HCT116 (cell line): ENCODE results near the gene WBP2NL. TPM values are rescaled to one million over a fixed set of nuclear protein-coding genes. Genes with fewer than 3 reads are reported as not detected.

Source experiments
- ATAC-seq: fragments of 200-7000 bp; cut with Tn5 transposase; 2 replicates; pipeline ENCODE4 v1.9.1; 2020; ENCODE audit warnings: mild to moderate bottlenecking, moderate library complexity
- BruUV-seq: library from RNA; stranded (reverse); fragments of 400-500 nt; replicated peaks from 2 replicates; lab custom pipeline; 2021; lab: Mats Ljungman, UMichigan
- CTCF ChIA-PET: fragments of 300-600 bp; sonication (Branson Sonifier 250); formaldehyde crosslinking; loops from one replicate; lab custom pipeline; 2021; ENCODE audit warnings: antibody characterized with exemption; lab: Charles Lee
- POLR2A ChIA-PET: fragments of 300-600, 350-600 bp; sonication (Branson Sonifier 250); formaldehyde crosslinking; loops from one replicate; lab custom pipeline; 2021; ENCODE audit warnings: antibody characterized with exemption; lab: Charles Lee
- RAD21 ChIA-PET, 2 experiments: fragments of 300-600 bp; sonication (Branson Sonifier 250); formaldehyde crosslinking; loops; one replicate each; lab custom pipeline; 2023; ENCODE audit warnings: low total read pairs in 2 of 2; ENCODE audit not compliant: uncharacterized antibody in 2 of 2, unreplicated experiment in 2 of 2, low non-redundant PET in 1 of 2; lab: Charles Lee
- DNase-seq: peaks from one replicate; pipeline ENCODE4 v3.0.0-alpha.2; 2010; ENCODE audit warnings: low read depth, low spot score
- H2AFZ ChIP-seq: fragments of 200-600 bp; shearing (Covaris generic), sonication (generic); 2 replicates; pipeline ENCODE4 v1.6.1; 2017; ENCODE audit warnings: low read depth, mixed run types, mixed read lengths, antibody characterized with exemption, low read length; ENCODE audit not compliant: poor library complexity, severe bottlenecking
- H3K27ac ChIP-seq: 2 replicates; pipeline ENCODE4 v1.5.1; 2012; ENCODE audit warnings: low read depth, low read length
- H3K27me3 ChIP-seq: fragments of 200-600 bp; sonication (generic); 2 replicates; pipeline ENCODE4 v1.6.1; 2016; ENCODE audit warnings: mixed run types, low read length, mixed read lengths; ENCODE audit not compliant: insufficient read depth
- H3K36me3 ChIP-seq, 2 experiments: fragments of 200-500 bp in 1 of 2; fragments of 200-600 bp in 1 of 2; sonication (Bioruptor generic) in 1 of 2; sonication (generic) in 1 of 2; 2 replicates each; pipeline versions ENCODE4 v1.5.1 to v1.6.1; 2014 to 2016; ENCODE audit warnings: low read length in 2 of 2, inconsistent platforms in 1 of 2, mixed read lengths in 1 of 2, mixed run types in 1 of 2; ENCODE audit not compliant: insufficient read depth in 2 of 2, control insufficient read depth in 1 of 2
- H3K4me1 ChIP-seq, 2 experiments: fragments of 200-600 bp in 1 of 2; sonication (generic) in 1 of 2; 2 replicates each; pipeline versions ENCODE4 v1.5.1 to v1.6.1; 2012 to 2017; ENCODE audit warnings: low read length in 2 of 2, inconsistent platforms in 1 of 2, mild to moderate bottlenecking in 1 of 2, mixed read lengths in 1 of 2, mixed run types in 1 of 2, moderate library complexity in 1 of 2; ENCODE audit not compliant: insufficient read depth in 2 of 2, control insufficient read depth in 1 of 2
- H3K4me2 ChIP-seq: fragments of 200-600 bp; sonication (generic); 2 replicates; pipeline ENCODE4 v1.6.1; 2017; ENCODE audit warnings: mixed run types, low read length, mixed read lengths
- H3K4me3 ChIP-seq, 2 experiments: fragments of 200-600 bp in 1 of 2; sonication (generic) in 1 of 2; replicated peaks in 1 of 2; 2 replicates each; pipeline ENCODE4 v1.5.1; 2011 to 2016; ENCODE audit warnings: low read length in 2 of 2, control low read depth in 1 of 2, low read depth in 1 of 2, mild to moderate bottlenecking in 1 of 2, mixed read lengths in 1 of 2, mixed run types in 1 of 2
- H3K79me2 ChIP-seq: fragments of 200-600 bp; sonication (generic); 2 replicates; pipeline ENCODE4 v1.6.1; 2017; ENCODE audit warnings: mild to moderate bottlenecking, mixed run types, low read length, moderate library complexity, mixed read lengths; ENCODE audit not compliant: insufficient read depth
- H3K9ac ChIP-seq: fragments of 200-600 bp; sonication (generic); 2 replicates; pipeline ENCODE4 v1.6.1; 2016; ENCODE audit warnings: low read length, mixed read lengths
- H3K9me2 ChIP-seq: fragments of 200-600 bp; sonication (generic), shearing (Covaris generic); 2 replicates; pipeline ENCODE4 v1.6.1; 2017; ENCODE audit warnings: mixed run types, mild to moderate bottlenecking, moderate library complexity; ENCODE audit not compliant: insufficient read depth
- H3K9me3 ChIP-seq, 2 experiments: fragments of 200-500 bp in 1 of 2; fragments of 200-600 bp in 1 of 2; sonication (Bioruptor generic) in 1 of 2; sonication (generic) in 1 of 2; 2 replicates each; pipeline ENCODE4 v1.6.1; 2014 to 2017; ENCODE audit warnings: low read length in 2 of 2, mixed read lengths in 2 of 2, inconsistent platforms in 1 of 2, low read depth in 1 of 2, mild to moderate bottlenecking in 1 of 2, mixed run types in 1 of 2, moderate library complexity in 1 of 2; ENCODE audit not compliant: control insufficient read depth in 1 of 2, insufficient read depth in 1 of 2
- H4K20me1 ChIP-seq: fragments of 200-600 bp; sonication (generic), shearing (Covaris generic); 2 replicates; pipeline ENCODE4 v1.6.1; 2017; ENCODE audit warnings: mixed run types, mild to moderate bottlenecking, moderate library complexity; ENCODE audit not compliant: insufficient read depth
- ATF3 ChIP-seq: IDR thresholded peaks from 2 replicates; pipeline ENCODE4 v1.6.1; 2012
- CBX3 ChIP-seq: IDR thresholded peaks from 2 replicates; pipeline ENCODE4 v1.6.1; 2012; ENCODE audit warnings: low read depth
- CEBPB ChIP-seq: IDR thresholded peaks from 2 replicates; pipeline ENCODE4 v1.6.1; 2012; ENCODE audit warnings: low read depth
- EGR1 ChIP-seq: IDR thresholded peaks from 2 replicates; pipeline ENCODE4 v1.6.1; 2012; ENCODE audit warnings: low read depth
- EZH2 ChIP-seq: fragments of 200-600 bp; sonication (generic); IDR thresholded peaks from 2 replicates; pipeline ENCODE4 v1.6.1; 2017; ENCODE audit warnings: antibody characterized with exemption, mixed run types
- EZH2phosphoT487 ChIP-seq: fragments of 200-600 bp; IDR thresholded peaks from 2 replicates; pipeline ENCODE4 v1.6.1; 2018; ENCODE audit warnings: antibody characterized with exemption, borderline replicate concordance
- FOSL1 ChIP-seq: IDR thresholded peaks from 2 replicates; pipeline ENCODE4 v1.6.1; 2012; ENCODE audit warnings: low read depth
- JUND ChIP-seq: IDR thresholded peaks from 2 replicates; pipeline ENCODE4 v1.6.1; 2012
- POLR2A ChIP-seq: IDR thresholded peaks from 2 replicates; pipeline ENCODE4 v1.7.0; 2011; ENCODE audit warnings: borderline replicate concordance; ENCODE audit not compliant: insufficient read depth, insufficient read length; ENCODE audit errors: extremely low read depth
- POLR2AphosphoS5 ChIP-seq: IDR thresholded peaks from 2 replicates; pipeline ENCODE4 v1.6.1; 2011; ENCODE audit warnings: mild to moderate bottlenecking, low read depth, low read length, moderate library complexity
- RAD21 ChIP-seq: IDR thresholded peaks from 2 replicates; pipeline ENCODE4 v1.6.1; 2012; ENCODE audit warnings: low read depth, mild to moderate bottlenecking
- SP1 ChIP-seq: IDR thresholded peaks from 2 replicates; pipeline ENCODE4 v1.6.1; 2012; ENCODE audit warnings: low read depth
- SRF ChIP-seq: IDR thresholded peaks from 2 replicates; pipeline ENCODE4 v1.6.1; 2012; ENCODE audit warnings: low read depth
- TCF7L2 ChIP-seq: IDR thresholded peaks from 2 replicates; pipeline ENCODE4 v1.7.0; 2011; ENCODE audit warnings: borderline replicate concordance, inconsistent platforms; ENCODE audit not compliant: insufficient read depth, insufficient read length; ENCODE audit errors: extremely low read depth
- YY1 ChIP-seq: IDR thresholded peaks from 2 replicates; pipeline ENCODE4 v1.6.1; 2011; ENCODE audit warnings: low read length, low read depth, moderate library complexity, mild to moderate bottlenecking; ENCODE audit not compliant: insufficient replicate concordance; ENCODE audit errors: extremely low read depth
- ZBTB33 ChIP-seq: IDR thresholded peaks from 2 replicates; pipeline ENCODE4 v1.6.1; 2011; ENCODE audit warnings: mild to moderate bottlenecking, low read length, moderate library complexity; ENCODE audit not compliant: insufficient replicate concordance; ENCODE audit errors: extremely low read depth
- ZNF274 ChIP-seq: fragments of 200-500 bp; sonication (Bioruptor generic); IDR thresholded peaks from 2 replicates; pipeline ENCODE4 v1.6.1; 2014; ENCODE audit warnings: mild to moderate bottlenecking, low read depth, low read length, inconsistent platforms
- intact Hi-C: fragments of 100-400 bp; cut with micrococcal nuclease; formaldehyde crosslinking; loops from 2 replicates; pipeline ENCODE4 v1.10.0; 2022
- total RNA-seq: library from RNA; stranded (reverse); gene quantifications from one replicate; pipeline ENCODE4 v1.2.1, GENCODE V29; 2021; ENCODE audit not compliant: unreplicated experiment
- TF ChIP-seq, protein P1 (sequence below): IDR thresholded peaks from 2 replicates; pipeline ENCODE4 v1.6.1; 2012; ENCODE audit warnings: low read depth
- TF ChIP-seq, protein P2 (sequence below), 3 experiments: fragments of 200-600 bp in 1 of 3; sonication (generic) in 1 of 3; IDR thresholded peaks in 2 of 3; conservative IDR thresholded peaks in 1 of 3; 2 replicates each; pipeline ENCODE4 v1.5.1; 2012 to 2017; ENCODE audit warnings: low read depth in 2 of 3, low read length in 2 of 3, antibody characterized with exemption in 1 of 3, borderline replicate concordance in 1 of 3, control low read depth in 1 of 3, mild to moderate bottlenecking in 1 of 3, mixed read lengths in 1 of 3, mixed run types in 1 of 3, moderate library complexity in 1 of 3; ENCODE audit not compliant: insufficient read depth in 1 of 3
- TF ChIP-seq, protein P3 (sequence below): IDR thresholded peaks from 2 replicates; pipeline ENCODE4 v1.6.1; 2012

Gene WBP2NL
- total RNA-seq, 1 experiment from 2014 or later, result not detected

- Histone ChIP-seq H3K79me2 (no peaks in the 10 kb centered on the region), H3K36me3 (no peaks in the 10 kb centered on the region), H3K4me1 (no peaks in the 10 kb centered on the region), H3K4me2 (no peak overlapping the region), H3K4me3 (no peak overlapping the region), H3K9me3 (no peaks in the 10 kb centered on the region), H3K27me3 (no peaks in the 10 kb centered on the region), H2AFZ (no peak overlapping the region), H4K20me1 (no peaks in the 10 kb centered on the region)
- ATAC-seq, result no peak
- intact Hi-C loops, result no loop called here
- POLR2A ChIA-PET, result no interaction called here
- RAD21 ChIA-PET, result no interaction called here
- DNase-seq, result no peak
- TF ChIP-seq, protein P1, sequence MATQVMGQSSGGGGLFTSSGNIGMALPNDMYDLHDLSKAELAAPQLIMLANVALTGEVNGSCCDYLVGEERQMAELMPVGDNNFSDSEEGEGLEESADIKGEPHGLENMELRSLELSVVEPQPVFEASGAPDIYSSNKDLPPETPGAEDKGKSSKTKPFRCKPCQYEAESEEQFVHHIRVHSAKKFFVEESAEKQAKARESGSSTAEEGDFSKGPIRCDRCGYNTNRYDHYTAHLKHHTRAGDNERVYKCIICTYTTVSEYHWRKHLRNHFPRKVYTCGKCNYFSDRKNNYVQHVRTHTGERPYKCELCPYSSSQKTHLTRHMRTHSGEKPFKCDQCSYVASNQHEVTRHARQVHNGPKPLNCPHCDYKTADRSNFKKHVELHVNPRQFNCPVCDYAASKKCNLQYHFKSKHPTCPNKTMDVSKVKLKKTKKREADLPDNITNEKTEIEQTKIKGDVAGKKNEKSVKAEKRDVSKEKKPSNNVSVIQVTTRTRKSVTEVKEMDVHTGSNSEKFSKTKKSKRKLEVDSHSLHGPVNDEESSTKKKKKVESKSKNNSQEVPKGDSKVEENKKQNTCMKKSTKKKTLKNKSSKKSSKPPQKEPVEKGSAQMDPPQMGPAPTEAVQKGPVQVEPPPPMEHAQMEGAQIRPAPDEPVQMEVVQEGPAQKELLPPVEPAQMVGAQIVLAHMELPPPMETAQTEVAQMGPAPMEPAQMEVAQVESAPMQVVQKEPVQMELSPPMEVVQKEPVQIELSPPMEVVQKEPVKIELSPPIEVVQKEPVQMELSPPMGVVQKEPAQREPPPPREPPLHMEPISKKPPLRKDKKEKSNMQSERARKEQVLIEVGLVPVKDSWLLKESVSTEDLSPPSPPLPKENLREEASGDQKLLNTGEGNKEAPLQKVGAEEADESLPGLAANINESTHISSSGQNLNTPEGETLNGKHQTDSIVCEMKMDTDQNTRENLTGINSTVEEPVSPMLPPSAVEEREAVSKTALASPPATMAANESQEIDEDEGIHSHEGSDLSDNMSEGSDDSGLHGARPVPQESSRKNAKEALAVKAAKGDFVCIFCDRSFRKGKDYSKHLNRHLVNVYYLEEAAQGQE, result no peak
- no peak for TF ChIP-seq ATF3
- TF ChIP-seq CBX3, result no peak
- no peak for TF ChIP-seq SP1
- TF ChIP-seq, protein P2, sequence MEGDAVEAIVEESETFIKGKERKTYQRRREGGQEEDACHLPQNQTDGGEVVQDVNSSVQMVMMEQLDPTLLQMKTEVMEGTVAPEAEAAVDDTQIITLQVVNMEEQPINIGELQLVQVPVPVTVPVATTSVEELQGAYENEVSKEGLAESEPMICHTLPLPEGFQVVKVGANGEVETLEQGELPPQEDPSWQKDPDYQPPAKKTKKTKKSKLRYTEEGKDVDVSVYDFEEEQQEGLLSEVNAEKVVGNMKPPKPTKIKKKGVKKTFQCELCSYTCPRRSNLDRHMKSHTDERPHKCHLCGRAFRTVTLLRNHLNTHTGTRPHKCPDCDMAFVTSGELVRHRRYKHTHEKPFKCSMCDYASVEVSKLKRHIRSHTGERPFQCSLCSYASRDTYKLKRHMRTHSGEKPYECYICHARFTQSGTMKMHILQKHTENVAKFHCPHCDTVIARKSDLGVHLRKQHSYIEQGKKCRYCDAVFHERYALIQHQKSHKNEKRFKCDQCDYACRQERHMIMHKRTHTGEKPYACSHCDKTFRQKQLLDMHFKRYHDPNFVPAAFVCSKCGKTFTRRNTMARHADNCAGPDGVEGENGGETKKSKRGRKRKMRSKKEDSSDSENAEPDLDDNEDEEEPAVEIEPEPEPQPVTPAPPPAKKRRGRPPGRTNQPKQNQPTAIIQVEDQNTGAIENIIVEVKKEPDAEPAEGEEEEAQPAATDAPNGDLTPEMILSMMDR (IDR thresholded peaks at IDR 0.05 in 2 of 3, conservative IDR thresholded peaks at IDR 0.05 in 1 of 3; ENCODE audit: borderline replicate concordance in 1 of 3, insufficient read depth in 1 of 3, low read depth in 2 of 3, low read length in 2 of 3), result no peak
- TF ChIP-seq POLR2AphosphoS5, result no peak
- no peak for TF ChIP-seq CEBPB
- no peak for TF ChIP-seq FOSL1
- TF ChIP-seq TCF7L2, result no peak
- no peak for TF ChIP-seq ZBTB33
- TF ChIP-seq EZH2phosphoT487, result no peak
- TF ChIP-seq, protein P3, sequence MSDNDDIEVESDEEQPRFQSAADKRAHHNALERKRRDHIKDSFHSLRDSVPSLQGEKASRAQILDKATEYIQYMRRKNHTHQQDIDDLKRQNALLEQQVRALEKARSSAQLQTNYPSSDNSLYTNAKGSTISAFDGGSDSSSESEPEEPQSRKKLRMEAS, result no peak
- no peak for TF ChIP-seq EZH2
- TF ChIP-seq RAD21, result no peak
- TF ChIP-seq JUND, result no peak
- TF ChIP-seq EGR1, result no peak
- no peak for TF ChIP-seq POLR2A
- TF ChIP-seq ZNF274, result no peak
- TF ChIP-seq SRF, result no peak
- TF ChIP-seq YY1, result no peak
- TF ChIP-seq, all 23 proteins: peak for 0
- BruUV-seq, result no TSS peak
- no peak overlapping the region for H3K9ac ChIP-seq
- no peak overlapping the region for H3K27ac ChIP-seq
- no peaks in the 10 kb centered on the region for H3K9me2 ChIP-seq
- CTCF ChIA-PET, result no interaction called here
These were observed 3.1 kb downstream of the WBP2NL start for GRCh38 chr22:42001706-42002105.
